Endothelial cell of umbilical vein (primary cell): Measurements from ENCODE around the gene OSCAR.

Source experiments
- CTCF ChIP-seq, 2 donors: IDR thresholded peaks; 1 replicate in 1 of 2; 2 replicates in 1 of 2; pipeline ENCODE4 v1.5.1; 2011; ENCODE audit warnings: low read length in 2 of 2, mild to moderate bottlenecking in 2 of 2, moderate library complexity in 2 of 2, control low read depth in 1 of 2, inconsistent platforms in 1 of 2, low read depth in 1 of 2; ENCODE audit not compliant: insufficient read depth in 1 of 2; ENCODE audit errors: extremely low read depth in 1 of 2
- EZH2 ChIP-seq: IDR thresholded peaks from 2 replicates; pipeline ENCODE4 v1.6.1; 2012; ENCODE audit warnings: borderline replicate concordance, low read depth, mild to moderate bottlenecking, moderate library complexity, low read length, inconsistent platforms; ENCODE audit not compliant: severe bottlenecking
- POLR2A ChIP-seq: IDR thresholded peaks from 2 replicates; pipeline ENCODE4 v1.6.1; 2012; ENCODE audit warnings: low read depth, mild to moderate bottlenecking, control low read depth, low read length
- POLR2AphosphoS5 ChIP-seq: IDR thresholded peaks from 2 replicates; pipeline ENCODE4 v1.6.1; 2012; ENCODE audit warnings: low read depth, mild to moderate bottlenecking, control low read depth, low read length, moderate library complexity; ENCODE audit not compliant: insufficient read depth

GRCh38 chr19:54081032-54081431 lies 19.6 kb downstream of the OSCAR start, which contains the start of gene TARM1:
- no peak for TF ChIP-seq EZH2
- no peak for TF ChIP-seq CTCF (IDR thresholded peaks at IDR 0.05; ENCODE audit: extremely low read depth in 1 of 2, insufficient read depth in 1 of 2, low read depth in 1 of 2, low read length in 2 of 2)
- no peak for TF ChIP-seq POLR2A
- no peak for TF ChIP-seq POLR2AphosphoS5
